Ascending aorta (tissue), 2 donors: Measurements from ENCODE around the gene OVAAL. TPM values are rescaled to one million over a fixed set of nuclear protein-coding genes. Genes with fewer than 3 reads are reported as not detected.

Experiments
- DNase-seq, 2 donors: peaks; one replicate each; pipeline ENCODE4 v3.0.0-alpha.2; 2019; ENCODE audit warnings: low spot score in 2 of 2
- H3K27ac ChIP-seq, 2 donors: fragments of 200-600 bp; sonication (generic); one replicate each; pipeline ENCODE4 v1.5.1; 2016 to 2017; ENCODE audit warnings: mild to moderate bottlenecking in 1 of 2
- H3K27me3 ChIP-seq: fragments of 200-600 bp; sonication (generic); one replicate; pipeline ENCODE4 v1.5.1; 2017
- H3K36me3 ChIP-seq, 2 donors: fragments of 200-600 bp; sonication (generic); one replicate each; pipeline ENCODE4 v1.5.1; 2016
- H3K4me1 ChIP-seq, 2 donors: fragments of 200-600 bp; sonication (generic); one replicate each; pipeline ENCODE4 v1.5.1; 2016 to 2017; ENCODE audit warnings: mild to moderate bottlenecking in 1 of 2
- H3K4me3 ChIP-seq, 2 donors: fragments of 200-600 bp; sonication (generic); one replicate each; pipeline ENCODE4 v1.5.1; 2016 to 2017; ENCODE audit warnings: mild to moderate bottlenecking in 1 of 2
- H3K9me3 ChIP-seq, 2 donors: fragments of 200-600 bp; sonication (generic); one replicate each; pipeline ENCODE4 v1.5.1; 2016
- intact Hi-C: fragments of 100-400 bp; cut with DNase I; formaldehyde crosslinking; loops from one replicate; pipeline ENCODE4 v1.15.1; 2023
- total RNA-seq: library from RNA; depleted of rRNA; stranded (reverse); fragments of >200 nt; gene quantifications from one replicate; pipeline ENCODE4 v1.1.0, GENCODE V29; 2016
- TF ChIP-seq, protein P1 (sequence below), 3 experiments: fragments of 200-600 bp in 2 of 3; fragments of 450-650 bp in 1 of 3; sonication (generic) in 2 of 3; IDR thresholded peaks; one replicate each; pipeline ENCODE4 v1.5.1; 2016 to 2019; ENCODE audit warnings: antibody characterized with exemption in 3 of 3, mild to moderate bottlenecking in 1 of 3, moderate library complexity in 1 of 3

The OVAAL gene
- total RNA-seq, 1 donor from 2014 or later: not detected

- intact Hi-C loops: no loop called here
- TF ChIP-seq, protein P1, sequence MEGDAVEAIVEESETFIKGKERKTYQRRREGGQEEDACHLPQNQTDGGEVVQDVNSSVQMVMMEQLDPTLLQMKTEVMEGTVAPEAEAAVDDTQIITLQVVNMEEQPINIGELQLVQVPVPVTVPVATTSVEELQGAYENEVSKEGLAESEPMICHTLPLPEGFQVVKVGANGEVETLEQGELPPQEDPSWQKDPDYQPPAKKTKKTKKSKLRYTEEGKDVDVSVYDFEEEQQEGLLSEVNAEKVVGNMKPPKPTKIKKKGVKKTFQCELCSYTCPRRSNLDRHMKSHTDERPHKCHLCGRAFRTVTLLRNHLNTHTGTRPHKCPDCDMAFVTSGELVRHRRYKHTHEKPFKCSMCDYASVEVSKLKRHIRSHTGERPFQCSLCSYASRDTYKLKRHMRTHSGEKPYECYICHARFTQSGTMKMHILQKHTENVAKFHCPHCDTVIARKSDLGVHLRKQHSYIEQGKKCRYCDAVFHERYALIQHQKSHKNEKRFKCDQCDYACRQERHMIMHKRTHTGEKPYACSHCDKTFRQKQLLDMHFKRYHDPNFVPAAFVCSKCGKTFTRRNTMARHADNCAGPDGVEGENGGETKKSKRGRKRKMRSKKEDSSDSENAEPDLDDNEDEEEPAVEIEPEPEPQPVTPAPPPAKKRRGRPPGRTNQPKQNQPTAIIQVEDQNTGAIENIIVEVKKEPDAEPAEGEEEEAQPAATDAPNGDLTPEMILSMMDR (IDR thresholded peaks at IDR 0.05): no peak
- no peak overlapping the region for H3K27ac ChIP-seq
These were observed 7.3 kb downstream of the OVAAL start for GRCh38 chr1:180566026-180566425.

DNA sequence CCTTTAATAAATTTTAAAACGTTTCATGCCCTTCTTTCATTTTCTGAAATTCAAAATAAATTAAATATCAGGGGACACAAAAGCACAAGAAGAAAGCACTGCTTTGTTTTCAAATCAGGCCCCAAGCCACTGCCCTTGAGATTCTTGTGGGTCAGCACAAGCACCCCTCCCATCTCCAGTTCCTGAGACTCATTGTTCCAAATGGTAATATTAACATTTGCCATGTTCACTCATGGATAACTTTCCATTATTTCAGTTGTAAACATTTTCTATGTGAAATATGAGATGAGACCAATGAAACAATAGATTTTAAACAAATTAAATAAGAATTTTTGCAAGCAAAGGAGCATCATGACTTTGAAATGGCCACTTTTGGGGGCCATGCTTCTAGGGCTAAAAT, 7.7 kb downstream of the OVAAL start:
- Histone ChIP-seq H3K4me3 (no peak overlapping the region), H3K27me3 (no peaks in the 10 kb centered on the region), H3K9me3 (no peaks in the 10 kb centered on the region), H3K36me3 (no peaks in the 10 kb centered on the region), H3K27ac (no peak overlapping the region), H3K4me1 (peaks cover 5 to 19% of the 10 kb centered on the region in 2 donors)
- TF ChIP-seq, protein P1 (IDR thresholded peaks at IDR 0.05): no peak
- intact Hi-C loops: no loop called here
- no peak for DNase-seq

More at GRCh38 chr1:180566026-180566425, 7.3 kb downstream of the OVAAL start:
- no peak for DNase-seq
- Histone ChIP-seq H3K27me3 (no peaks in the 10 kb centered on the region), H3K4me3 (no peak overlapping the region), H3K36me3 (no peaks in the 10 kb centered on the region), H3K9me3 (no peaks in the 10 kb centered on the region), H3K4me1 (peaks cover 5 to 21% of the 10 kb centered on the region in 2 donors)

DNA sequence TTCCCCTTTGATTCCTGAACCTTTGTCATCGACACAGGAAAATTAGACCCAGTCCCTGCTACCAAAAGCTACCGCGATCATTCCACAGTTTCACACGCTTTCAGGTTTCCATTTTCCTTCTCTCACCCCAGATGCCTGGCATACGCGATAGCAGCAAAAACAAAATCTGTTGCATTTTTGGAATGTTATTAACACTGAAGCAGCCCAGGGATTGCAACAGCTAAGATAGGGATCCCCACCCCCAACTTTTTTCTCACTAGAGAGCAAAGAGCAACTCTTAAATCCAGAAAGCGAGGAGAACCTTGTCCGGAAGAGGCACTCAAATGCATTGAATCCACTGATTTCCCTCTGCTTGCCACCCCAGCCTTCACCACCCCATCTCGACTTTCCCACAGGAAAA, 8.9 kb downstream of the OVAAL start:
- no peak overlapping the region for H3K27ac ChIP-seq
- H3K4me3 ChIP-seq: no peak overlapping the region
- TF ChIP-seq, protein P1 (IDR thresholded peaks at IDR 0.05): no peak
- intact Hi-C loops: no loop called here
- H3K9me3 ChIP-seq: no peaks in the 10 kb centered on the region
- no peaks in the 10 kb centered on the region for H3K27me3 ChIP-seq
- H3K36me3 ChIP-seq: no peaks in the 10 kb centered on the region
- peaks cover 5 to 14% of the 10 kb centered on the region in 2 donors for H3K4me1 ChIP-seq
- no peak for DNase-seq

DNA sequence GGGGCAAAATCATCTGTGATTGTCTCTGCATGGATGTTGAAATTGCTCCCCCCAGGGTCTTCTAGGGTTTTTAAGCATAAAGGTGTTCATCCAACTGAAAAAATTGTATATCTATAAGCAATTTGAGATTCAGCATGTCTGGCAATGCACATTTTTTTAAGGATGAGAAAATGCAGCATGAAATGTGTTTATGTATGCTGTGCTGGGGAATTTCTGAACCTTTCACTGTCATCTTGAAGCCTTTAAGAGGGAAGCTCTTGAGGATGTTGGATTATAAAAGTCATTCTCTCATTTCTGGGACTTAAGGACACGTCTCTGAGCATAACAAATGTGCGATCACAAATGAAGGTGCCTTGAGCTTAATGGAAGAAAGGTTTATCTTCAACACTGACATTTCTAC, 9.4 kb downstream of the OVAAL start:
- H3K4me1 ChIP-seq: peaks cover 4 to 9% of the 10 kb centered on the region in 2 donors
- no peaks in the 10 kb centered on the region for H3K27me3 ChIP-seq
- no peak overlapping the region for H3K27ac ChIP-seq
- no peaks in the 10 kb centered on the region for H3K36me3 ChIP-seq
- DNase-seq: no peak
- no peaks in the 10 kb centered on the region for H3K9me3 ChIP-seq
- intact Hi-C loops: no loop called here
- H3K4me3 ChIP-seq: no peak overlapping the region
- TF ChIP-seq, protein P1 (IDR thresholded peaks at IDR 0.05): no peak

DNA sequence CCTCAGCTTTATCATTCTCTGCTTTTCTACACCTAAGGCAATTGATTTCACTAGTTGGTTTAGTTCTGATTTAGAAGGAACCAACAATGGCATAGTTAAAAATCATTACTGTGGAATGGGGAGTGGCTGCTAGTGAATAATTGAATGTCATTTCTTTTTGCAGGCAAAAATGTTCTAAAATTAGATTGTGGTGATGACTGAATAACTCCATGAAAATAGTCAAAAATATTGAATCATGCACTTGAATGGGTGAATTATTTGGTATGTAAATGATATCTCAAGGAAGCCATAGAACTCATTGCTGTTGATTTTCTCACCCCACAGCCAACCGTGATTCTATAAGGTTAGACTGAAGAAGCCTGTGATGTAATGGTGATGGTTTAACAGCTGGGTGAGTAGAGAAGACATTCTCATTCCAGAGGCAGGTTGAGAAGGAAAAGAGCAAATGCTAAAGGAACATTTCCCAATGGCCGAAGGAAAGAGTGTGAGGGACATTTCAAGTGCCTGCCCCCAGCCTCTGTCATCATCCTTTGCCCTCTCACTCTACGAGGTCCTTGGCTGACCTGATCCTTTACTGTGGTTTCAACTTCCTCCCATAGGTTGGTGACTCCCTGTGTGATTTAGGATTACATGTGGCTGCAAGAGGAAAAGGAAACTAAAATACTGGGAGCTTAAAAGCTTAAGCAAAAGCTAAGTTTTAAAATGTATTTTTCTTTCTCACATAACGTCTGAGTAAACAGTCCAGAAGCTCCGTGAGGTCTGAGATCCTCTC, 12.5 kb downstream of the OVAAL start:
- H3K4me3 ChIP-seq: no peak overlapping the region
- TF ChIP-seq, protein P1 (IDR thresholded peaks at IDR 0.05): no peak
- H3K36me3 ChIP-seq: no peaks in the 10 kb centered on the region
- no peaks in the 10 kb centered on the region for H3K9me3 ChIP-seq
- H3K27me3 ChIP-seq: no peaks in the 10 kb centered on the region
- peaks cover 0 to 8% of the 10 kb centered on the region in 2 donors for H3K4me1 ChIP-seq
- intact Hi-C loops: no loop called here
- H3K27ac ChIP-seq: peak overlapping the region; percentile 62 to 79
- no peak for DNase-seq
